Occipital lobe (tissue), 2 donors: ENCODE data around the gene FAM117A. TPM values are rescaled to one million over a fixed set of nuclear protein-coding genes. Genes with fewer than 3 reads are reported as not detected.
A peak's percentile ranks its signal among the peaks of the same experiment; 100 is the strongest.
"Not testable (repeated sequence)": the region's sequence is repeated elsewhere in the genome, so short reads cannot be mapped to it uniquely, and the experiment has no call there.

Experiments used
- DNase-seq: peaks from one replicate; lab custom pipeline; 2025; lab: John Stamatoyannopoulos, UW
- total RNA-seq: library from RNA; depleted of rRNA; stranded (reverse); fragments of >200 nt; gene quantifications from one replicate; pipeline ENCODE4 v1.2.3, GENCODE V29; 2014

The FAM117A gene
- total RNA-seq, 1 donor from 2014 or later, result 0.62 TPM

DNA sequence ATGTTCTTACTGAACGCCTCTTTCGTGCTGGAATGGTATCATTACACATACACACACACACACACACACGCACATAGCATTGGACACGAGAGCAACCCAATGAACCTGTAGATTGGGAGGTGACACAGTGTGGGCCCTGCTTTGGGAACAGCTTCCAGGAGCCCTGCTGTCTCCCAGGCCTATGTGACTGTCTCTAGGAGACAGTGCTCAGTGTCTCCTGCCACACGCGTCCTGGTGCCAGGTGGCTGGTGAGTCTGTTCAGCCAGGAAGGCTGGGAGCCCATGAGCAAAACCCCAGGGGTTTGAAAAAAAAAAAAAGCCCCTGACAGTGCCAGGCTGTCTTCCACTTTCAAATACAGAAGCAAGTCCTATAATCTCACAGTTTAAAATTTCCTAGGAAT lies 83.6 kb downstream of the FAM117A start:
- no peak for DNase-seq

DNA sequence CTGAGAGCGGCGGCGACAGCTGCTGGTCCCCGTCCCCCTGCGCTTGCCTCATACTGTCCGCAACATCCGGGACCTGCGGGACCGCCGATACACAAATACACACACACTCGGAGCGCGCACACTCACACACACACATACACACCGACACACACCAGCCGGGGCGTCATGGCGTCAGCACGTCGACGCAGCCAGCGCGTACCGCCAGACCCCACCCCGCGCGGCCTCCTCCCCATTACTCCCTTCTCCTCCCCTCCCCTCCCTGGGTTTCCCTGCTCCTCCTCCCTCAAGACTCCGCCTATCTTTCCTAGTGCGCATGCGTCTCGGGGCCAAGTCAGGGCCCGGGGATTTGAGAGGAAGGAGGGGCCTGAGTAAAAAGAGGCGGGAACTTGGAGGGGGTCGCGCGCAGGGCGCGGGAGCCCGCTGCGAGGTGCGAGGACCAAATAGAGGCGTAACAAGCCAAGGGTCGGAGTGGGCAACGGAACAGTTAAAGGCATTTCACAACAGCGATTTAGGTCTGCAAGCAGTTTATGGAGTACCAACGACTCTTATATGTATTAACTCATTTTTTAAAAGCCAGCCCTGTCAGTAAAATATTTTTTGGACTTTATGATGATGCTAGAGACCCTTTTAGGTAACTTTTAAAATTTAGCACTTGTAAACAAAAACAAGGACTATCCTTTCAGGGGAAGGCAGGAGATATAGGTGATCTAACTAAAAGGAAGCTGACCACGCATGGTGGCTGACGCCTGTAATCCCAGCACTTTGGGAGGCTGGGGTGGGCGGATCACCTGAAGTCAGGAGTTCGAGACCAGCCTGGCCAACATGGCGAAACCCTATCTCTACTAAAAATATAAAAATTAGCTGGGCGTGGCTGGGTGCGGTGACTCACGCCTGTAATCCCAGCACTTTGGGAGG lies 85.7 kb downstream of the FAM117A start, which contains the start of gene SPOP:
SPOP (minus strand) TSS at position 165 of the 915 bp plus-strand sequence. CDS start 55,287 bp downstream, outside the sequence.
- DNase-seq, result peak; percentile 98

DNA sequence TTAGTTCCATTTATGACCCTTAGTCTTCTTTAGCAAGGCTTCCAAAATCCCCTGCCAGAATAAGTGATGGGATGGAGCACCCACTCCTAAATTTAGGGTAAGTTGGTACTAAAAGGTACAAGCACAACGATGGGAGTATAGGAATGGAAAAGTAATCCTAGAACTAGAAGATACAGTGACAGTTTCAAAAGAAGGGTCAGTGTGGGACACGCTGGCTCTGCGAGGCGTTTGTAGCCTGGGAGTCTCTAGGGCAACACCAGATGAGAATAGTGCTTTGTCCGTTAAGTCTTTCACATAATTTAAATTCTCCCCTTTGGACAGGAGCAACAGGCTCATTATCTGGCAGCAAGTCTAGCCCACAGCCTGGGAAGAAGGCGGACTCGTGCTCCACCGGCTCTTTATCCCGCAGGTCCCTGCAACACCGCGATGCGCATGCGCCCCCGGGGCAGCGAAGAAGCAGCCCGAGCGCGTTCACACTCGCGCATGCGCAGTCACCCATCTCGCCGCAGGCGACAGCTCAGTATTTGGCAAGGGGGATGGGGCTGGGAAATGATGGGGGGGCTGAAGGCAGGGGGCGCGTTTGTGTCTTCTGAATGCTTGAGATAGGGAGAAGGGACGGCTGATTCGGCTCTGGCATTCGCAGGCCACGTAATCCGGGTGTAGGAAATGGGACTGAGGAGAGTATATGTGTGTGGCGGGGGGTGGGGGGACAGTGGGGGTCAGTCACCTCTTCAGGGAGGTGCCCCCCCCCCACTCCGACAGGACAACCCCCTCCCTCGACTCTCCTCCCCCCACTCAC lies 86.6 kb downstream of the FAM117A start:
- DNase-seq, result peak; percentile 86

- DNase-seq, result no peak
Measured at GRCh38 chr17:49676276-49676868, 87.6 kb downstream of the FAM117A start.

- no peak for DNase-seq
Measured at GRCh38 chr17:49674507-49674906, 89.4 kb downstream of the FAM117A start.

DNA sequence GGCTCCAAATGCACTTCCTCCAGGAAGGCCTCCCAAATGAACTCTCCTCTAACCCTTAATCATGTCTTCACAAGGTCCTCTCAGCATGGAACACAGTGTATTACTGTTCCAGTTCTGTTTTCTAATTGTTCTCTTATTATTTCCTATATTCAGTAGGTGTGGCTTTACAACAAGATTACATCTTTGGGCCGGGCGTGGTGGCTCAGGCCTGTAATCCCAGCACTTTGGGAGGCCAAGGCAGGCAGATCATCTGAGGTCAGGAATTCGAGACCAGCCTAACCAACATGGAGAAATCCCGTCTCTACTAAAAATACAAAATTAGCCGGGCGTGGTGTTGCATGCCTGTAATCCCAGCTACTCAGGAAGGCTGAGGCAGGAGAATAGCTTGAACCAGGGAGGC lies 90.3 kb downstream of the FAM117A start:
- DNase-seq, result not testable (repeated sequence)

DNA sequence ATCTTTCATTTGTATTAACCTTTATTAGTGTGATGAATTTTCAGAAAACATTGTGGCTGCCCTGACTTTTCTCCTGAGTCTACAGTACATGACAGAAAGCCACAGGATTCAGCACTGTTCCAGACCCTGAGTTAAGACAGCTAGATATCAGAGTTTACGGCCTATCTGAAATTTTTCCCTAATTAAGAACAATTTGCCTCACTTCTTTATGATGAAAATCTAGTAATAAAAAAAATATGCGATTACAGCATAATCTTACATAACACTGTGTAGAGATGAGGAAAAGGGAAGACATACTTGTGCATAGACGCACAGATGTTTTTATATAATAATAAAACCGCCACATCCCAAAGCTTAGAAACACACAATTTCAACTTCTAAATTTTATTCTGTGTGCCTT lies 93.3 kb downstream of the FAM117A start:
- DNase-seq, result no peak

DNA sequence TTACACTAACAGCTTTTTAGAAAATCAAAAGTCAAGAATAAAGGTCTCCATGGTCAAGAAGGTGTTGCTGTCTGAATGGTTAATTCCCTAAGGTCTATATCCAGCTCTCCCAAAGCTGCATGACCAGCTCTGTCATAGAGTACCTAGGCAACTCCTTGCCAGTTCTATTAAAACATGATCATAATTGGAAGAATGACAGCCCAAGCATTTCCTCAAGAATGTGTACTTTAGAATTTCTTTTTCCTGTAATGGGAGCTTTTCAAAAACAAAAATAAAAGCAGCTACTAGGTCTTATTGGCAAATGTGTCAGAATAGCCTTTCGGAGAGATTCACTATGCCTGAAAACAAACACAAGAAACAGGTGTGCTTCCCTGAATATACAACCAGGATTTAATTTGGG lies 93.9 kb downstream of the FAM117A start:
- no peak for DNase-seq

GRCh38 chr17:49667854-49668253 lies 96.1 kb downstream of the FAM117A start:
- DNase-seq, result no peak

DNA sequence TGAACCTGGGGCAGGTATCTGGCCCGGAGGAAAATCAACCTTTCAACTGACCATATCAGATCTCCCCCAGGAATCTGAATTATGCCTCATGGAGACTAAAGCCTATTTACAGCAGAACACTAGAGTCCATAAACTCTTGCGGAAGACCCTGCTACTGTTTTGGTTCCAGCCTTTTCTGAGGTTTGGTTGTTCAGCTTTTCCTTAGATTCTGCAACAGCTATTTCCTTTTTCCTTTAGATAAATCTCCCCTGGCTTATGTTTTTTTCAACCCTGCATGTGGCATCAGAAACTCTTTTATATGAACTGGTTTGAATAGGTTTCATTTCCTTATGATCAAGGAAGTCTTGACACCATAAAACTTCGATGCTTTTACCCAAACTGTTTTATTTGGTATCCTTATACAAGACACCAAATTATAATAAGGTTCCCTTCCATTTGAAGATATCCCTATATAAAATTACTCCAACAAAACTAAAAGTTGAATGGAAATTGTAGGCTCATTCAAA lies 99.2 kb downstream of the FAM117A start:
- DNase-seq, result no peak

Other genes with a start within 250 kb of the FAM117A start
- gene NXPH3, start 188.3 kb downstream of the FAM117A start, total RNA-seq, result 17.9 TPM
- gene SPOP, start 86.0 kb downstream of the FAM117A start, total RNA-seq, result 123 TPM
- gene SLC35B1, start 56.2 kb downstream of the FAM117A start, total RNA-seq, result 39.0 TPM
- gene KAT7, start 24.6 kb upstream of the FAM117A start, total RNA-seq, result 49.0 TPM
- not detected for gene TAC4, start 83.9 kb upstream of the FAM117A start, total RNA-seq
- gene DLX4, start 205.1 kb upstream of the FAM117A start, total RNA-seq, result not detected
- gene DLX3, start 231.1 kb upstream of the FAM117A start, total RNA-seq, result not detected